Stimulated activated CD8-positive, alpha-beta memory T cell treated with anti-CD3 and anti-CD28 coated beads, Interleukin-7, amount 100 ng/mL, for 1 hour (primary cell): ENCODE data around the gene SKI.
"Not testable (repeated sequence)": the region's sequence is repeated elsewhere in the genome, so short reads cannot be mapped to it uniquely, and the experiment has no call there.

ENCODE experiments used
- DNase-seq, 2 donors: peaks; one replicate each; pipeline ENCODE4 v3.0.0-alpha.2; 2020; ENCODE audit warnings: low read depth in 2 of 2

SKI gene

DNA sequence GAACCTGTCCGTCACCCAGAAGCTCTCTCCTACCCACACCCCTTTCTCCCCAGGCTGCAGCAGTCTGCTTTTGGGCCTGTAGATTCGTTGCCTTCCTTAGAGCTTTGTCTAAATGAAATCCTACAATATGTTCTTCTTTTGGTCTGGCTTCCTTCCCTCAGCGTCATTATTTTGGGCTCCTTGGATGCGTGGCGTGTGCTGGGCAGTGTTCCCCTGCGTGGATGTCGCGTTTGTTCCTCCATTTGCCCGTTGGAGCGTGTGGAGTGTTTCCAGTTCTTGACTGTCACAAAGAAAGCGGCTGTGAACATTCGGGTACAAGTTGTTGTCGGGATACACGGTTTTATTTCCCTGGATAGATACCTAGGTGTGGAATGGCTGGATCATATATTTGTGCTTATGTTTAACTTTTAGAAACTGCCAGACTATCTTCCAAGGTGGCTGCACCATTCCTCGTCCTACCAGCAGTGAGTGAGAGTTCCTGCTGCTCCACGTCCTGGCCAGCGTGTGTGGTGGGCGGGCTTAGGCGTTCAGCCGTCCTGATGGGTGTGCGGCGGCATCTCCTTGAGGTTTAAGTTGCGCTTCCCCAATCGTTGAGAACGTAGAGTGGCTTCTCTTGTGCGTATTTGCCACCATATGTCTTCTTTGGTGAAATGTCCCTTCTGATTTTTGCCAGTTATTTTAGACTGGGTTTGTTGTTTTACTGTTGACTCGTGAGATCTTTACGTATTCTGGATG, 31.7 kb downstream of the SKI start:
- no peak for DNase-seq

DNA sequence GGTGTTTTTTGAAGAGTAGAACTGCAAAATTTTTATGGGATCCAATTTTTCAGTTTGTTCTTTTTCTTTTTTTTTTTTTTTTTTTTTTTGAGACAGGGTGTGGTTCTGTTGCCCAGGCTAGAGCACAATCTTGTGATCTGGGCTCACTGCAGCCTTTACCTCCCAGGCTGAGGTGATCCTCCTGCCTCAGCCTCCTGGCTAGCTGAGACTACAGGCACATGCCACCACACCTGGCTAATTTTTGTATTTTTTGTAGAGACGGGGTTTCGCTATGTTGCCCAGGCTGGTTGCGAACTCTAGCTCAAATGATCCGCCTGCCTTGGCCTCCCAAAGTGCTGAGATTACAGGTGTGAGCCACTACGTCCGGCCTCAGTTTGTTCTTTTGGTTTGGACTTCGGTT, 32.4 kb downstream of the SKI start:
- DNase-seq = not testable (repeated sequence)

DNA sequence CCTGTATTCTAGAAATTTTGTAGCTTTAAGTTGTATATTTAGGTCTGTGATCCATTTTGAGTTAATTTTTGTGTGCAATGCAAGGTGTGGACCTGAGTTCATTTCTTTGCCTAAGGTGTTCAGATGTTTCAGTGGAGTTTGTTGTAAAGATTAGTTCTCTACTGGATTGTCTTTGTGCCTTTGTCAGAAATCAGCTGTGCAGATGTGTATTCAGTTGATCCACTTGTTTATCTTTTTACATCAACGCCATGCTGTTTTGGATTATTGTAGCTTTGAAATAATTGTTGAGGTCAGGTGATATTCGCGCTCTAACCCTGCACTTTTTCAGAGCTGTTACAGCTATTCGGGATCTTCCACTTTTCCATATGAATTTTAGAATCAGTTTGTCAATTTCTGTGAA, 32.8 kb downstream of the SKI start:
- no peak for DNase-seq

DNA sequence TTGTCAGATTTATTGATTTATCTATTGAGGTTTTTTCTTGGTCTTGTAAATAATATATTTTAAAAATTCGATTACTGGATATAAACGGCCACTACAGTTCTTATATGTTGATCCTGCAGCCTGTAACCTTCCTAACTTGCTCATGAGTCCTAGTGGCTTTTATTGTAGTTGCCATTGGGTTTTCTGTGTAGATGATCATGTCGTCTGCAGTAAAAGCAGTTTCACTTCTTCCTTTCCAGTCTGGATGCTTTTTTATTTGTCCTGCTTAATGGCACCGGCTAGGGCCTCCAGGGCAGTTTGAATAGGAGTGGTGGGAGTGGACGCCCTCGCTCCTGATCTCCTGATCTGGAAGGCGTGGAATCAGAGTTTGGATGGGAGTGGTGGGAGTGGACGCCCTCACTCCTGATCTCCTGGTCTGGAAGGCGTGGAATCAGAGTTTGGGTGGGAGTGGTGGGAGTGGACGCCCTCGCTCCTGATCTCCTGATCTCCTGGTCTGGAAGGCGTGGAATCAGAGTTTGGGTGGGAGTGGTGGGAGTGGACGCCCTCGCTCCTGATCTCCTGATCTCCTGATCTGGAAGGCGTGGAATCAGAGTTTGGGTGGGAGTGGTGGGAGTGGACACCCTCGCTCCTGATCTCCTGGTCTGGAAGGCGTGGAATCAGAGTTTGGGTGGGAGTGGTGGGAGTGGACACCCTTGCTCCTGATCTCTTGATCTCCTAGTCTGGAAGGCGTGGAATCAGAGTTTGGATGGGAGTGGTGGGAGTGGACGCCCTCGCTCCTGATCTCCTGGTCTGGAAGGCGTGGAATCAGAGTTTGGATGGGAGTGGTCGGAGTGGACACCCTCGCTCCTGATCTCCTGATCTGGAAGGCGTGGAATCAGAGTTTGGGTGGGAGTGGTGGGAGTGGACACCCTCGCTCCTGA, 33.6 kb downstream of the SKI start:
- not testable (repeated sequence) for DNase-seq

DNA sequence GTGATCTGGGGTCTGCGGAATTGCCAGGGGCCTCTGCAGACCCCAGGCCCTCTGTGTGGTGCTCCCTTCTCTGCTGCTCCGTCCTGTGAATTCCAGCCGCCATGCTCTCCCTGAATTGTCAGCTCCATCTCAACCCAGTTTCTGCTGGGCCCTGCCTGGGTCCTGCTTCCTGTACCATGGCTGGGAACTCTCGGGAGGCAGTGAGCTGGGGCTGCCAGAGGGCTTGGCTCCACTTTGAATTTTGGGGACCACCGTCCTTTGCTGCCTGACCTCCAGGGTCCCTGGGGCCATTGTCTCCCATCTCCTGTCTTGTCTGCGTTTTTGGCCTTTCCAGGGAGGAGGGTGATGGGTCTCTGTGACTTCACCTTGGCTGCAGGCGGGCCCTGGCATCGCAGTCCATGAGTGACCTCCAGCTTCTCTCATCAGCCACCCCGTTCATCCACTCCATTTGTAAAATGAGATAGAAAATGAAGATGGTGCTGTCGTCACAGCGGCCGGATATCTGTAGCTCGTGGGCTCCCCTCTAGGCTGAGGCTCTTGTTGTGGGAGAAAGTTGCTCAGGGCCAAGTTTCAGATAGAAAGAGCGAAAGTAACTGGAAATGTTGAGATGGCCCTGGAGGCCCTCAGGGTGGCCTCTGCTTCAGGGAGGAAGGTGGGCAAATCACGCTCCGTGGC, 38.3 kb downstream of the SKI start:
- DNase-seq = no peak

DNA sequence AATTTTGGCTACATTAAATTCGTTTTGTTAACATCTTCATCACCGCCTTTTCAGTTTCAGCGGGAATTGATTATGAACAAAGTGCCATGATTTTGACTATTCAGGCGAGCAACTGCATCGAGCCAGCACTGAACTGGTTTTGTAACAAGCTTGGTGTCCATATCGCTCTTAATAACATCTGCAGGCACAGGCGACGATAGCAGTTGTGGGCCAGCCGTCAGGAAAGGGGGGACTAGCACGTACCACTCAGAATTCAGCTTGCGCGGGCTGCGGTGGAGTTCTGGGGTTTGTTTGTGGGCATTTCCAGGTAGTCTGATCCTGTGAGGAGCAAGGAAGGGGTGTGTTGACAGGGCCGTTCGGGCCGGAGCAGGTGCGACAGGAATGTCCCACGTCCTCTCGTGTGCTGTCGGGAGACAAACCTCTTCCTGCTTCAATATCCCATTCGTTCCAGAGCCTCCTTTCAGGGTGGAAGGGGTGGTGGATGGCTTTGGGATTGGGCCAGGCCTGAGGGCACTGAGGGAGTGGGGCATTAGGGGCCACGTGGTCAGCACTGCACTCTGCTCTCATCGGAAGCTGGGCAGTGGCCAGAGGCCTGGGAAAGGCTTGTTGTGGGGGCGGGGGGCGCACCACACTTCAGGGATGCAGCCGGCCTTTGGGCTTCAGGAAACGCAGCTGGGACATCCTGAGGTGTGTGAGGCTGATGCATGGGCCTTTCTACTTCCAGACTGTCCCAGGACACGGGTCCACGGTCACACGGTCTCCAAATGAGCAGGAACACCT, 39.1 kb downstream of the SKI start:
- DNase-seq = no peak

DNA sequence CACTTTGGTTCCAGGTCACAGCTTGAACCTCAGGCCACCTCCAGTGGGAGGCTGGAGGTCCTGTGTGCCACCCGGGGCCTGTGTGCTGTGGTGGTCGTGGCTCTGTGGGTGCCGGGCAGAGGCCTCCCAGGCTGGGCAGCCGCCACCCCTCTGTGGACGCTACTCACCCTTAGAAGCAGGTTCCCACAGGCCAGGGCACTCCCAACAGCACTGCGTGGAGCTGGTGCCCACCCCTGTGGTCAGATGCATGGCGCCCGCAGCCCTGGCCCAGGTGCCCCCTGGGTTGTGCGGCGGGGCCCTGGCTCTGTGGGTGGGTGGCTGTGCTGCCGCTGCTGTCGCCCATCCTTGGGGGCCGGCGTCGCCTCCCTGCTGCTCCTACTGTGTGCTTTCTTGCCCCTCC, 39.7 kb downstream of the SKI start:
- DNase-seq = no peak

DNA sequence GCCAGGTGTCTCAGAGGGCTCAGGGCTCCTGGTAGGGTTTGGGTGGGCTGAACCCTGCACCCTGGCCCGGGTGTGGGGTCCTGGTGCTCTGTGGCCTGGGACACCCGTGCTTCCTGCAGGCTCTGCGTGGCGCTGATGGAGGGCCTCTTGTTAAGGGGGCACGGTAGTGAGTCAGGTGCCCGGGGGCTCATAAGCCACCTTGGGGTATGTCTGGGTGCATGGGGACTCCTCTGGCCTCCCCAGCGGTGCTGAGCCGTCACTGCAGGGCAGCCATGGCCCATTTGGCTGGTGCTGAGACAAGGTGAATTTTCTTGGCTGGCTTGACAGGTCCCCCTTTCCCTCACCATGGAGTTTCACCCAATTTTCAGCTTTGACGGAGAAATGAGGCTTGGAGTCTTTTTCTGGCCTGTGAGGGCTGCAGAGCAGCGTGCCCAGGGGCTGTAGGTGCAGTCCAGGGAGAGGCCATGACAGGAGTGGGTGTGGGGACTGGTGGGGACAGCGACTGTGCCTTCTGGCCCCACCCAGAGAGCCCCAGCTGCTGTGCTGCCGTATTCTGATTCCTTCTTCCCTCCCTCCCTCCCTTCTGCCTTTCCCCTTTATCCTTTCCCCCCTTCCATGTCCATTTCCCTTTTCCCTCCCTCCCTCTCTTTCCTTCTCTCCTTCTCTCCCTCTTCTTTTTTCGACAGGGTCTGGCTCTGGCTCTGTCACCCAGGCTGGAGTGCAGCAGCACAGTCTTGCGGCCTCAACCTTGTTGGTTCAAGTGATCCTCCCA, 40.4 kb downstream of the SKI start:
- DNase-seq = no peak

DNA sequence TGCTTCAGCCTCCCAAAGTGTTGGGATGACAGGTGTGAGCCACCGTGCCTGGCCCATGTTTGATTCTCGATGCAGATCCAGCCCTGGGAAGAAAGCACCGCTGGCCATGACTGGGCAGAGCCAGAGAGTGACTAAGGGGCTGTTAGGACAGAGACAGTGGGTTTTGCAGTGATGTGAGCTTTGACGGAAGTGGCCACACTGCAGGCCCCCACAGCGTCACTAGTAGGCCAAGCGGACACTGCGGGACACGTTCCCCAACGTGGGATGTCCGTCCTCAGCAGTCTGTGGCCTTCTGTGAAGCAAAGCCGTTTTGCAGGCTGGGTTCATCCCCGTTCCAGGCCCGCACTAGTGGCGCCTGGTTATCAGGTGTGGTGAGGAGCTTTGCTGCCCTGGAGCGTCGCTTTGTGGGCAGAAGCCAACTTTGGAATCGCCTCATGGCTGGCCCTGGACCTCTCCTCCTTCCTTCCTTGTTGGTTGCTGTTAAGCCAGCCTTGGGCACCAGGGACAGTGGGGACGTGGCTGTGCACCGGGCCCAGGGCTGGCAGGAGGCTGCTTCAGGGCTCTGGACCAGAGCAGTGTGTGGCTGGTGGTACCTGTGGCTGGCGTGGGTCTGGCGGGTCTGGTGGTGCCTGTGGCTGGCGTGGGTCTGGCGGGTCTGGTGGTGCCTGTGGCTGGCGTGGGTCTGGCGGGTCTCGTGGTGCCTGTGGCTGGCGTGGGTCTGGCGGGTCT, 41.2 kb downstream of the SKI start:
- DNase-seq = no peak

DNA sequence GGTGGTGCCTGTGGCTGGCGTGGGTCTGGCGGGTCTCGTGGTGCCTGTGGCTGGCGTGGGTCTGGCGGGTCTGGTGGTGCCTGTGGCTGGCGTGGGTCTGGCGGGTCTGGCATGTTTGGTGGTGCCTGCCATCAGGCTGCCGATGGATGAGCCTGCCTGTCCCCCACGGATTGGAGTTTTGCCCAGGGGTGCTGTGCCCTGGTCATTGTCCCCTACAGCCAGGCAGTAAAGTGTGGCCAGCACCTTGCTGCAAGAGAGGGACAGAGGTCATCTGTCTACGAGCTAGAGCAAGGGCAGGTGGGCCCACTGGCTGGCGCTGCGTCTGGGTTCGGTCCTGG, 41.8 kb downstream of the SKI start:
- no peak for DNase-seq

DNA sequence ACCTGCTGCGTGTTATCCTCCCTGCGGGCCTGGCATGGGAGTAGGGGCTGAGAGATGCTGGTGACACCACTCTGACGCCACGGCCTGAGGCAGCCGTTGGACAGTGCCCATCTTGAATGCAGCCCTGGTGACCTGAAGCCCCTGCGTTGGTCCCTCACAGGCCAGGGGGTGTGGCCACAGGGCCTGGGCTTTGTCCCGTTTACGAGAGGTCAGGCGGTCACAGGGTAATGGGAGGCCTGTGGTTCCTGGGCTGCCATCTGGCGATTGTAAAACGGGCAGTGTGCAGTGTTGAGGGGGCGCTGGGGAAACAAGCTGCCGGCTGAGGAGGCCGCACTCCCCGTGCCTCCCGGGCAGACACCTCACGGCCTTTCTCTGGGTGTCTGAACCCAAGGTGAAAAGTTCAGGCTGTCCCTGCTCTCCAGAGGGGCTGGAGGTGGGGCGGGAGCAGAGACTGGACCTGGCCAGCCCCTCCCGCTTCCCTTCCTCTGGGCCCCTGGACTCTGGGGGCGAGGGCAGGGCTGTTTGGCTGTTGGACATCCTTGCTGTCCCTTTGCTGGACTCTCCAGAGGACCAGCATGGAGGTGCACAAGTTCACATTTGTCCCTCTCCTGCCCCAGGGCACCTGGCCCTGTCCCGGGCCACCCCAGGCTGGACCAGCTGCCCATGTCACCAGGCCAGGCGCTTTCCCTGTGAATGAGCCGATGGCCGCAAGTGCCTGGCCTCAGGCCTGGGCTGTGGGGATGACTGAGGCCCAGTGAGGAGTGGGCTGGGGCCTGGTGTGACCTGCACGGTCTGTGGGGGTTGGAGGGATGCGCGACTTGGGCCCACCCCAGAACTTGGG, 42.4 kb downstream of the SKI start:
- no peak for DNase-seq

DNA sequence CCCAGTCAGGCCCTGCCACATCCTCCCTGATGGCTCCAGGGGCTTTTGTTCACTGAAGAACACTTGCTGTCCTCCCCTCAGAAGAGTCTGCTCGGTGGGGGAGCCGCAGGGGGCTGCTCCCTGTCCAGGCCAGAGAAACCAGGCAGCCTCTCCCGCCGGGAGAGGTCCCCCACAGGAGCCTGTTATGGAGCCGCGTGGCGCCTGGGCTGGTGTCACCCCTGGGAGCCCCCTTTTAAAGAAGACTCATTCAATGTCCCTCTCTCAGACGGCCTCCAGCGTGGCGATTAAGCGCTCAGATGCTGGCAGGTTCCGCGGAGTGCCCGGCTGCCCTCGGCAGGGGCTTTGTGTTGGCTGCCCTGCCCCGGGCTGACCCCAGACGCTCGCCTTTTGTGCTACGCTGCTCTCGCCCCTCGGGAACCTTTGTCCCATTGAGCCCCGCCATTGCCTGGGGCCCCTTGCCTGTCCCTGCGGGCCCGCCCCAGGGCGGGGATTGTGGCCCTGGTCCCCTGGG, 43.1 kb downstream of the SKI start:
- no peak for DNase-seq

DNA sequence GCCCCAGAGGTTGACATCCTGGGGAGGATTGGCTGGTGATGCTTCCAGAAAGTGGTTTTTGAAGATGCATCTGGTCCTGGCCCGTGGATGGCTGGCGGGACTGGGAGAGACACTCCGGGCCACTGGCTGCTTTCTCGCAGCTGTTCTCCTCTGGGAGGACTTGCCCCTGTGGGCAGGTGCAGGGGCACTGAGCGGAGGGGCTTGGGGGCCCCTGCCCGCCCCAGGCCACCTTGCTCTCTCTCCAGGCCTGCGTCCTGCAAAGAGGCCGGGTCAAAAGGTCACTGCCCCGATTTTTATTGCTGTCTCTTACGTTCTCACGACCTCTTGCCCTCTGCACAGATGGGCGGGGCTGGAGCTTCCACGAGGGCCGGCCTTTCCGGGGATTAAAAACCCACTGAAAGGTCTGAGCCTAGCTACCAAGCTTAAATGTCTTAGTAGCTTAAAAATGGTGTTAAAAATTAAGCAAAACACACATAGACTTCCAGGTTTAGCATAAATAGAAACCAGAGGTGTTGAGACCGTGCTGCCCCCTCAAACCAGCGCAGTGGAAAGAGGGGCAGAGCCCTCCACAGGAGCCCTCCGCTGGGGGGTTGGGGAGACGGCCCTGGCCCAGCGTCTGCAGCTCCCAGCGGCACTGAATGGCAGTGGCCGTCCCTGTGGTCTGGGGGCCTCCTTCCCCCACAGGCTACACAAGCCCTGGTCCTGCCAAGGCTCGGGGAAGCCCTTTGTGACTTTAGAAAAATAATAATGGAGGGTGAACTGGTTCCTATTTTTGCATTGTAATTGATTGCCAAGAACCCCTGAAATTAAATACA, 43.9 kb downstream of the SKI start:
- DNase-seq = no peak

DNA sequence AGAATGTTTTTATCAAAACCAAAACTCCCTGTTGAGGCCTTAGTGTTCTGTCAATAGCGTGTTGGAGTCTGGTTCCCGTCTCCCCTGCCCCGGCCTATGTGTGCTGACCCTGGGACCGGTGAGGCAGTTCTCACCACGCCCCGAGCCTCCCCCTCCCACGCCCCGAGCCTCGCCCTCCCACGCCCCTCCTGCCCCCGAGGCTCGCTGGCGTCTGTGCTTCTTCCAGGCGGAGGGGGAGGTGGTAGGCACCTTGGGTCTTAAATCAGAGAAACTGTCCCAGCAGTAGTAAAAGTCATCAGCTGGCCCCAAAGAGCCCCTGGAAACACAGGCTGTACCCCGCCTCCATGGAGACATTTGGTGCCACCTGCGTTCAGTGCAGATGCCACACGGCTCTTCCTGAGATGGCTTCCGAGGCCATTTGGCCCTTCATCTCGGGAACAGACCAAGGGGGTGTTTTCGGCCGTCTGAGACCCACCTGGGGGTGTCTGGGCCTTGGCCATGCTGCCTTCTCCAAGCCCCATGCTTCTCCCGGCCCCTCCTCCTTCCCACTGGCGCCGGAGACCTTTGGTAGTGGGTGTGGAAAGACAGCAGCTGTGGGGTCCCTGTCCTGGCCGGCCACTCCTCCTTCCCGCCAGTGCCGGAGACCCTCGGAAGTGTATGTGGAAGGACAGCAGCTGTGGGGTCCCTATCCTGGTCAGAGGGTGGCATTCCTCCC, 44.7 kb downstream of the SKI start:
- DNase-seq = no peak

DNA sequence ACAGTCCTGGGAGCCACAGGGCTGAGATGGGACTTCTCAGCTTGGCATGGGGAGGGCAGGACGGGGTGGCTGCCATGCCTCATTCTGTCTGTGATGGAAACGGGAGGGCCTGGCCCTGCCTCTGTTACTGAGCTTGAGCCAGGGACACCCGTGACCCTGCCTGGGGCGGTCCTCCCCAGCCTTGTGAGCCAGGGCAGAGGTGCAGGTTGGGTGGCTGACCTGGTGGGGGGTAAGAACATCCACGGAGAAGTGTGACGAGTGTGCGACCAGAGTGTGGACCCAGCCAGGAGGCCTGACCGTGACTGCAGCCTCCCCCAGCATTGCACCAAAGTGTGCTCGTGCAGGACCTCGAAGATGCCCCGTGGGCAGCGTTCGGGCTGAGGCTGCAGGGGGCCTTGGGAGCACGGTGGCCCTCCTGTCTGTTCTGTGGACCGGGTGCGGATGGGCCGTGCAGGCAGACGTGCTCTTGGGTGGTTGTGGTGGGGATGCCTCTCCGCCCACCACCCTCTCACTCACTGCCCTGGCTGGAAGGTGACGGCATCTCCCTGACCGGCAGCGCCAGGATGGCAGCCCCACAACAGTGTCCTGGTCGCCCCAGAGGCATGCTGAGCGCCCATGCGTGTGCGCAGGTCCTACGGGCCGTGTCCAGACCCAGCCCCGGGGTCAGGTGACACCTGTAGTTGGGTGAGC, 45.4 kb downstream of the SKI start:
- DNase-seq = no peak

DNA sequence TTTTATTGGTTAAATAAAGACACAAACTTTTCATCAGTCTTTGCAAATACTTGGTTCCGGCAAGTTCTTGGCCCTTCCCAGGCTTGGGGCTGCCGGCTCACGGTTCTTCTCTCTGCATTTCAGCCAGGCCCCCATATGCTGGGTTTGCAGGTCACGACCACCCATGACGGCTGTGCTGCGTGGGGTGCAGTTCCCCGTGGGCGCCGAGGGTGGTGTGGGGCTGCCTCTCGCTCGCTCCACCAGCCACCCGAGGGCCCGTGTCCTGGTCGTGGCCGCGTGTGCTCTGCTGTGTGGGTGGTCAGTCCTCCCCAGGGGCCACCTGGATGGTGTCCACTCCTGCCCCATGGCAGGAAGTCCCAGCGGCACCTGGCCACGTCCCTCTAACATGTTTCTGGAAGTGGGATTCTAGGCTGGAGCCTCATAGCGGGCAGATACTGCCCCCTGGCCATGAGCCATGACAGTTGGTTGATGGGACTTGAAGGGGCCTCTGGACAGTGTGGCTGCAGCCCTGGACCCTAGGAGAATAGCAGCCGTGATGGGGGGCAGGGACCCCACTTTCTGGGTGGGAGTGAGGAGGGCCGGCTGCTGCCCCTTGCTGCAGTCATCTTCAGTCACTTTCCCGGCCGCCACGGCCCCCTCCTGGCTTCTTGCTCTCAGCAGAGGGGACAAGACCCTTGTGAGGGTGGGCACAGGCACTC, 46.3 kb downstream of the SKI start:
- no peak for DNase-seq
